K562 (cell line): ENCODE results near the gene SMYD2. TPM values are rescaled to one million over a fixed set of nuclear protein-coding genes. Genes with fewer than 3 reads are reported as not detected.
A peak's percentile ranks its signal among the peaks of the same experiment; 100 is the strongest.

Experiments used
- ATF7 ChIP-seq: fragments of 450-650 bp; IDR thresholded peaks from 2 replicates; pipeline ENCODE4 v1.7.1; 2014; ENCODE audit warnings: mild to moderate bottlenecking, moderate library complexity
- CBFB ChIP-seq: sonication (generic); formaldehyde crosslinking; IDR thresholded peaks from 2 replicates; pipeline ENCODE4 v1.4.0; 2020; ENCODE audit warnings: mild to moderate bottlenecking, missing genetic modification reagents
- ESRRA ChIP-seq: fragments of 450-650 bp; IDR thresholded peaks from 2 replicates; pipeline ENCODE4 v1.6.1; 2014; ENCODE audit warnings: low read depth, mild to moderate bottlenecking, moderate library complexity, borderline replicate concordance
- NCOA4 ChIP-seq: fragments of 450-650 bp; IDR thresholded peaks from 2 replicates; pipeline ENCODE4 v1.6.1; 2018; ENCODE audit warnings: mild to moderate bottlenecking; ENCODE audit not compliant: partially characterized antibody
- PHB2 ChIP-seq: fragments of 450-650 bp; IDR thresholded peaks from 2 replicates; pipeline ENCODE4 v1.6.1; 2017; ENCODE audit warnings: low read depth
- PHF21A ChIP-seq: fragments of 450-650 bp; IDR thresholded peaks from 2 replicates; pipeline ENCODE4 v1.6.1; 2017; ENCODE audit warnings: low read depth, borderline replicate concordance
- RBBP5 ChIP-seq: fragments of 200-600 bp; sonication (generic); IDR thresholded peaks from 2 replicates; pipeline ENCODE4 v1.6.1; 2012; ENCODE audit warnings: borderline replicate concordance, mild to moderate bottlenecking, low read length, control low read depth, inconsistent platforms; ENCODE audit not compliant: insufficient read depth, poor library complexity, severe bottlenecking
- RNF2 ChIP-seq: sonication (generic); IDR thresholded peaks from 2 replicates; pipeline ENCODE4 v1.6.1; 2016
- SETDB1 ChIP-seq: IDR thresholded peaks from one replicate; pipeline ENCODE4 v1.6.1; 2012; ENCODE audit warnings: low read length, control low read depth, inconsistent platforms
- SRSF7 ChIP-seq: fragments of 200-400 bp; formaldehyde crosslinking; optimal IDR thresholded peaks from 2 replicates; pipeline ENCODE3; 2017; ENCODE audit warnings: mild to moderate bottlenecking, low read depth, low read length
- STAT5A ChIP-seq: IDR thresholded peaks from 2 replicates; pipeline ENCODE4 v1.6.1; 2012; ENCODE audit warnings: low read length, inconsistent platforms, borderline replicate concordance
- ZNF140 ChIP-seq: fragments of 250-450 bp; sonication (Bioruptor Pico); IDR thresholded peaks from 2 replicates; pipeline ENCODE4 v1.8.0; 2021; ENCODE audit warnings: moderate library complexity, mild to moderate bottlenecking, inconsistent platforms
- ZNF347 ChIP-seq: fragments of 450-650 bp; formaldehyde crosslinking; IDR thresholded peaks from 2 replicates; pipeline ENCODE4 v1.4.0; 2020; ENCODE audit warnings: low read depth, mild to moderate bottlenecking, moderate library complexity
- polyA plus RNA-seq, 8 experiments: library from polyadenylated mRNA; depleted of rRNA in 4 of 8; stranded (reverse) in 5 of 8; unstranded in 3 of 8; fragments of >200 nt; fragmentation: Nextera tagmentation in 2 of 8; fragmentation: Illumina TruSeq in 1 of 8; extraction: Ambion mirVana in 2 of 8; extraction: Trizol in 1 of 8; gene quantifications; 2 replicates each; pipeline versions ENCODE4 v1.2.1 to v1.2.3, GENCODE V29; 2011 to 2014; ENCODE audit warnings: inconsistent platforms in 1 of 8, missing spikeins in 1 of 8
- total RNA-seq, 7 experiments: library from RNA; depleted of rRNA in 6 of 7; stranded (reverse); fragments of >200 nt in 6 of 7; fragmentation: Illumina TruSeq in 2 of 7; extraction: Trizol in 2 of 7; gene quantifications; 2 replicates each; pipeline versions ENCODE4 v1.2.1 to v1.2.3, GENCODE V29; 2011 to 2021; ENCODE audit warnings: low replicate concordance in 1 of 7
- TF ChIP-seq, protein P1 (sequence below), 2 experiments: fragments of 450-650 bp; conservative IDR thresholded peaks; 2 replicates each; pipeline ENCODE4 v1.6.1; 2017; ENCODE audit warnings: mild to moderate bottlenecking in 2 of 2, moderate library complexity in 2 of 2
- TF ChIP-seq, protein P2 (sequence below): fragments of 200-400 bp; formaldehyde crosslinking; IDR thresholded peaks from 2 replicates; pipeline ENCODE4 v1.6.1; 2017; ENCODE audit warnings: mild to moderate bottlenecking, low read depth, low read length, moderate library complexity
- TF ChIP-seq, protein P3 (sequence below): IDR thresholded peaks from 2 replicates; pipeline ENCODE4 v1.6.1; 2011; ENCODE audit warnings: borderline replicate concordance, low read depth, mild to moderate bottlenecking, moderate library complexity, low read length; ENCODE audit not compliant: insufficient read depth, poor library complexity, severe bottlenecking
- TF ChIP-seq, protein P4 (sequence below): fragments of 450-650 bp; IDR thresholded peaks from 2 replicates; pipeline ENCODE4 v1.6.1; 2016; ENCODE audit warnings: antibody characterized with exemption
- TF ChIP-seq, protein P5 (sequence below): fragments of 450-650 bp; formaldehyde crosslinking; IDR thresholded peaks from 2 replicates; pipeline ENCODE4 v1.4.0; 2022; ENCODE audit warnings: mild to moderate bottlenecking, moderate library complexity
- TF ChIP-seq, protein P6 (sequence below): sonication (generic); IDR thresholded peaks from 2 replicates; pipeline ENCODE4 v1.6.1; 2016

SMYD2 gene
- total and polyA plus RNA-seq, 9 of the 15 experiments (the other 6 are each of a cell fraction or from before 2014, with no cell fraction given): 13.8 to 81.3 (median 39.9) TPM

DNA sequence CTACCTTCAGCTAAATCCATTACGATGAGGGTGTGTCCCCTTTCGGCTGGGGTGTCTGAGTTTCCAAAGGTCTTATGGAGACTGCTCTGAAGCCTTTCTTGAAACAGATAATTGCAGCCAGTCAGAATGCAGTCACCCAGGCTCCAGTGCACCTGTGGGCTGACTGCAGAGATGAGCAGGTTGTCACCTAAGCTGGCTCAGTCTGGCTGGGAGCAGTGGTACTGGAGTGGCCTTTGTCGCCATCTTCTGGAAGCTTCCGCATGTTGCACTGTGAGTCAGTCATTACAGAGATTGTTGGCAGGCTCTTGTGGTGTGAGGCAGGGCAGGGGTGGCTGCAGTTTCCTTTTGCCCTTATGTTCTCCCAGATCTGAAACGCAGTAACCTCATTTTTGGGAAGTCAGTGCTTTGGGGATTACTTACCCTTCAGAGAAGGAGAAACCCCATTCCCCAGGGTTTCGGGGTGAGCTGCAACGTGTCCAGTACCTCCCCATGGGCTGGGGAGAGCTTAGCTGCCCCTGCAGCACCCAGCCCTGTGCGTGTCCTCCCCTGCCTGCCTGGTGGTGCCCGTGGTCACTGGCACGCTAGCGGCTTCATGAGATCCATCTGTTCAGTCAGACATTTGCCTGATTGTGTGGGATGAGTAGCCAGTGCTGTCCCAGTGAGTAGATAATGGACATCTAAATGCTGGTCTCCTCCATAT lies 48.0 kb downstream of the SMYD2 start (continued):
- TF ChIP-seq ZNF347 (CRISPR knock-in tag): no peak
- TF ChIP-seq PHF21A: no peak
- TF ChIP-seq ESRRA: no peak
- TF ChIP-seq, protein P1, sequence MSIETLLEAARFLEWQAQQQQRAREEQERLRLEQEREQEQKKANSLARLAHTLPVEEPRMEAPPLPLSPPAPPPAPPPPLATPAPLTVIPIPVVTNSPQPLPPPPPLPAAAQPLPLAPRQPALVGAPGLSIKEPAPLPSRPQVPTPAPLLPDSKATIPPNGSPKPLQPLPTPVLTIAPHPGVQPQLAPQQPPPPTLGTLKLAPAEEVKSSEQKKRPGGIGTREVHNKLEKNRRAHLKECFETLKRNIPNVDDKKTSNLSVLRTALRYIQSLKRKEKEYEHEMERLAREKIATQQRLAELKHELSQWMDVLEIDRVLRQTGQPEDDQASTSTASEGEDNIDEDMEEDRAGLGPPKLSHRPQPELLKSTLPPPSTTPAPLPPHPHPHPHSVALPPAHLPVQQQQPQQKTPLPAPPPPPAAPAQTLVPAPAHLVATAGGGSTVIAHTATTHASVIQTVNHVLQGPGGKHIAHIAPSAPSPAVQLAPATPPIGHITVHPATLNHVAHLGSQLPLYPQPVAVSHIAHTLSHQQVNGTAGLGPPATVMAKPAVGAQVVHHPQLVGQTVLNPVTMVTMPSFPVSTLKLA (conservative IDR thresholded peaks at IDR 0.05): no peak
- no peak for TF ChIP-seq RBBP5
- no peak for TF ChIP-seq SETDB1
- TF ChIP-seq, protein P2, sequence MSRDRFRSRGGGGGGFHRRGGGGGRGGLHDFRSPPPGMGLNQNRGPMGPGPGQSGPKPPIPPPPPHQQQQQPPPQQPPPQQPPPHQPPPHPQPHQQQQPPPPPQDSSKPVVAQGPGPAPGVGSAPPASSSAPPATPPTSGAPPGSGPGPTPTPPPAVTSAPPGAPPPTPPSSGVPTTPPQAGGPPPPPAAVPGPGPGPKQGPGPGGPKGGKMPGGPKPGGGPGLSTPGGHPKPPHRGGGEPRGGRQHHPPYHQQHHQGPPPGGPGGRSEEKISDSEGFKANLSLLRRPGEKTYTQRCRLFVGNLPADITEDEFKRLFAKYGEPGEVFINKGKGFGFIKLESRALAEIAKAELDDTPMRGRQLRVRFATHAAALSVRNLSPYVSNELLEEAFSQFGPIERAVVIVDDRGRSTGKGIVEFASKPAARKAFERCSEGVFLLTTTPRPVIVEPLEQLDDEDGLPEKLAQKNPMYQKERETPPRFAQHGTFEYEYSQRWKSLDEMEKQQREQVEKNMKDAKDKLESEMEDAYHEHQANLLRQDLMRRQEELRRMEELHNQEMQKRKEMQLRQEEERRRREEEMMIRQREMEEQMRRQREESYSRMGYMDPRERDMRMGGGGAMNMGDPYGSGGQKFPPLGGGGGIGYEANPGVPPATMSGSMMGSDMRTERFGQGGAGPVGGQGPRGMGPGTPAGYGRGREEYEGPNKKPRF: no peak
- TF ChIP-seq PHB2: no peak
- TF ChIP-seq RNF2: no peak
- TF ChIP-seq, protein P3, sequence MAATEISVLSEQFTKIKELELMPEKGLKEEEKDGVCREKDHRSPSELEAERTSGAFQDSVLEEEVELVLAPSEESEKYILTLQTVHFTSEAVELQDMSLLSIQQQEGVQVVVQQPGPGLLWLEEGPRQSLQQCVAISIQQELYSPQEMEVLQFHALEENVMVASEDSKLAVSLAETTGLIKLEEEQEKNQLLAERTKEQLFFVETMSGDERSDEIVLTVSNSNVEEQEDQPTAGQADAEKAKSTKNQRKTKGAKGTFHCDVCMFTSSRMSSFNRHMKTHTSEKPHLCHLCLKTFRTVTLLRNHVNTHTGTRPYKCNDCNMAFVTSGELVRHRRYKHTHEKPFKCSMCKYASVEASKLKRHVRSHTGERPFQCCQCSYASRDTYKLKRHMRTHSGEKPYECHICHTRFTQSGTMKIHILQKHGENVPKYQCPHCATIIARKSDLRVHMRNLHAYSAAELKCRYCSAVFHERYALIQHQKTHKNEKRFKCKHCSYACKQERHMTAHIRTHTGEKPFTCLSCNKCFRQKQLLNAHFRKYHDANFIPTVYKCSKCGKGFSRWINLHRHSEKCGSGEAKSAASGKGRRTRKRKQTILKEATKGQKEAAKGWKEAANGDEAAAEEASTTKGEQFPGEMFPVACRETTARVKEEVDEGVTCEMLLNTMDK: no peak
- no peak for TF ChIP-seq SRSF7
- TF ChIP-seq ATF7: no peak
- TF ChIP-seq, protein P4, sequence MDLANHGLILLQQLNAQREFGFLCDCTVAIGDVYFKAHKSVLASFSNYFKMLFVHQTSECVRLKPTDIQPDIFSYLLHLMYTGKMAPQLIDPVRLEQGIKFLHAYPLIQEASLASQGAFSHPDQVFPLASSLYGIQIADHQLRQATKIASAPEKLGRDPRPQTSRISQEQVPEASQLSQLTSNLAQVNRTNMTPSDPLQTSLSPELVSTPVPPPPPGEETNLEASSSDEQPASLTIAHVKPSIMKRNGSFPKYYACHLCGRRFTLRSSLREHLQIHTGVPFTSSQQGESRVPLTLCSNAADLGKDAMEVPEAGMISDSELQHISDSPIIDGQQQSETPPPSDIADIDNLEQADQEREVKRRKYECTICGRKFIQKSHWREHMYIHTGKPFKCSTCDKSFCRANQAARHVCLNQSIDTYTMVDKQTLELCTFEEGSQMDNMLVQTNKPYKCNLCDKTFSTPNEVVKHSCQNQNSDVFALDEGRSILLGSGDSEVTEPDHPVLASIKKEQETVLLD: no peak
- TF ChIP-seq, protein P5, sequence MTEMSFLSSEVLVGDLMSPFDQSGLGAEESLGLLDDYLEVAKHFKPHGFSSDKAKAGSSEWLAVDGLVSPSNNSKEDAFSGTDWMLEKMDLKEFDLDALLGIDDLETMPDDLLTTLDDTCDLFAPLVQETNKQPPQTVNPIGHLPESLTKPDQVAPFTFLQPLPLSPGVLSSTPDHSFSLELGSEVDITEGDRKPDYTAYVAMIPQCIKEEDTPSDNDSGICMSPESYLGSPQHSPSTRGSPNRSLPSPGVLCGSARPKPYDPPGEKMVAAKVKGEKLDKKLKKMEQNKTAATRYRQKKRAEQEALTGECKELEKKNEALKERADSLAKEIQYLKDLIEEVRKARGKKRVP (CRISPR knock-in tag): no peak
- TF ChIP-seq, protein P6, sequence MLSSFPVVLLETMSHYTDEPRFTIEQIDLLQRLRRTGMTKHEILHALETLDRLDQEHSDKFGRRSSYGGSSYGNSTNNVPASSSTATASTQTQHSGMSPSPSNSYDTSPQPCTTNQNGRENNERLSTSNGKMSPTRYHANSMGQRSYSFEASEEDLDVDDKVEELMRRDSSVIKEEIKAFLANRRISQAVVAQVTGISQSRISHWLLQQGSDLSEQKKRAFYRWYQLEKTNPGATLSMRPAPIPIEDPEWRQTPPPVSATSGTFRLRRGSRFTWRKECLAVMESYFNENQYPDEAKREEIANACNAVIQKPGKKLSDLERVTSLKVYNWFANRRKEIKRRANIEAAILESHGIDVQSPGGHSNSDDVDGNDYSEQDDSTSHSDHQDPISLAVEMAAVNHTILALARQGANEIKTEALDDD: no peak
- no peak for TF ChIP-seq STAT5A
- no peak for TF ChIP-seq ZNF140 (CRISPR knock-in tag)
- peak; percentile 18; the same call in 1 of the 2 replicates for TF ChIP-seq CBFB (CRISPR knock-in tag)
- no peak for TF ChIP-seq NCOA4
